ENCODE data around the gene KLHL2.

KLHL2 gene

GRCh38 chr4:165364452-165365080 lies 157.2 kb downstream of the KLHL2 start (continued):
- TF ChIP-seq, protein P1, sequence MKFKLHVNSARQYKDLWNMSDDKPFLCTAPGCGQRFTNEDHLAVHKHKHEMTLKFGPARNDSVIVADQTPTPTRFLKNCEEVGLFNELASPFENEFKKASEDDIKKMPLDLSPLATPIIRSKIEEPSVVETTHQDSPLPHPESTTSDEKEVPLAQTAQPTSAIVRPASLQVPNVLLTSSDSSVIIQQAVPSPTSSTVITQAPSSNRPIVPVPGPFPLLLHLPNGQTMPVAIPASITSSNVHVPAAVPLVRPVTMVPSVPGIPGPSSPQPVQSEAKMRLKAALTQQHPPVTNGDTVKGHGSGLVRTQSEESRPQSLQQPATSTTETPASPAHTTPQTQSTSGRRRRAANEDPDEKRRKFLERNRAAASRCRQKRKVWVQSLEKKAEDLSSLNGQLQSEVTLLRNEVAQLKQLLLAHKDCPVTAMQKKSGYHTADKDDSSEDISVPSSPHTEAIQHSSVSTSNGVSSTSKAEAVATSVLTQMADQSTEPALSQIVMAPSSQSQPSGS (tag by site-specific recombination; IDR thresholded peaks at IDR 0.05; ENCODE audit: low read depth), result peak; percentile 53; the same call in 1 of the 2 replicates
- TF ChIP-seq ZNF335 (tag by site-specific recombination; conservative IDR thresholded peaks at IDR 0.05) (0 out of 2 replicates have a peak, but pooled peaks have one; percentile 15), ZNF561 (tag by site-specific recombination; IDR thresholded peaks at IDR 0.05; ENCODE audit: borderline replicate concordance) (no peak), ZNF146 (tag by site-specific recombination; IDR thresholded peaks at IDR 0.05) (no peak), SCRT2 (tag by site-specific recombination; IDR thresholded peaks at IDR 0.05) (no peak), ZNF624 (tag by site-specific recombination; IDR thresholded peaks at IDR 0.05) (no peak), ZNF629 (tag by site-specific recombination; IDR thresholded peaks at IDR 0.05) (0 out of 2 replicates have a peak, but pooled peaks have one; percentile 32), ZNF366 (tag by site-specific recombination; conservative IDR thresholded peaks at IDR 0.05) (0 out of 2 replicates have a peak, but pooled peaks have one; percentile 20), ZBTB10 (tag by site-specific recombination; IDR thresholded peaks at IDR 0.05) (no peak)

DNA sequence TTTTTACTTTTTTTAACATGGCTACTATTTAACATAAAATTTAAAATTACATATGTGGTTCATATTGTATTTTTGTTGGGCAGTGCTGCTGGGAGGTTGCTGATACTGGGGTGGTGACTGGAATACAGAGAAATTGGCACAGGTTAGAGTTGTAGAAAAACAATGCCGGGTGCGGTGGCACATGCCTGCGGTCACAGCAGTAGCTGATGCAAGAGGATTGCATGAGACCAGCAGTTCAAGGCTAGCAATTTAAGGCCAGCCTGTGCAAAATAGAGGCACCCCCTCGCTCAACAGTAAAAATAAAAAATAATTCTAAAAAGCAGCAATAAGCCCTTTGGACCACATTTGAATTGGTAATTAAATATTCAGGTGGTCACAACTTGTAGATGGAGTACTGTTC lies 159.7 kb downstream of the KLHL2 start:
- Histone ChIP-seq H3K9me3 (ENCODE audit: control insufficient read depth, insufficient read depth, low read depth, low read length) (no peaks in the 10 kb centered on the region), H3K4me1 (ENCODE audit: control insufficient read depth, insufficient read depth, low read length) (peaks cover 3% of the 10 kb centered on the region; the same call in 1 of the 2 replicates), H3K36me3 (ENCODE audit: control insufficient read depth in 2 of 2, insufficient read depth in 1 of 2, low read length in 2 of 2) (no peaks in the 10 kb centered on the region), H3K27ac (ENCODE audit: extremely low read depth, low read depth, low read length) (no peak overlapping the region), H3K4me3 (ENCODE audit: low read depth, low read length) (no peak overlapping the region)
- POLR2A ChIA-PET, result no interaction called here
- CTCF ChIA-PET, result interaction anchor here (0.6 to 0.7 kb wide), 2 partner anchors 17 to 36 kb away, joined by 3 to 6 read pairs; no protein-coding TSS in a partner anchor
- TF ChIP-seq ZNF560 (tag by site-specific recombination; IDR thresholded peaks at IDR 0.05; ENCODE audit: borderline replicate concordance) (no peak), HOXD13 (CRISPR knock-in tag; IDR thresholded peaks at IDR 0.05; ENCODE audit: borderline replicate concordance) (peak; percentile 75; the same call in 1 of the 2 replicates), ZNF394 (tag by site-specific recombination; IDR thresholded peaks at IDR 0.05; ENCODE audit: borderline replicate concordance) (no peak)

- H3K36me3 ChIP-seq (ENCODE audit: control insufficient read depth in 2 of 2, insufficient read depth in 1 of 2, low read length in 2 of 2), result no peaks in the 10 kb centered on the region
- H3K4me3 ChIP-seq (ENCODE audit: low read depth, low read length), result no peak overlapping the region
- H3K9me3 ChIP-seq (ENCODE audit: control insufficient read depth, insufficient read depth, low read depth, low read length), result no peaks in the 10 kb centered on the region
- H3K27ac ChIP-seq (ENCODE audit: extremely low read depth, low read depth, low read length), result no peak overlapping the region; the same call in 1 of the 2 replicates
- ChIA-PET CTCF (interaction anchor here (1.0 to 1.3 kb wide), 2 partner anchors 9 kb away, joined by 3 to 4 read pairs; no protein-coding TSS in a partner anchor), POLR2A (no interaction called here)
- TF ChIP-seq, protein P2, sequence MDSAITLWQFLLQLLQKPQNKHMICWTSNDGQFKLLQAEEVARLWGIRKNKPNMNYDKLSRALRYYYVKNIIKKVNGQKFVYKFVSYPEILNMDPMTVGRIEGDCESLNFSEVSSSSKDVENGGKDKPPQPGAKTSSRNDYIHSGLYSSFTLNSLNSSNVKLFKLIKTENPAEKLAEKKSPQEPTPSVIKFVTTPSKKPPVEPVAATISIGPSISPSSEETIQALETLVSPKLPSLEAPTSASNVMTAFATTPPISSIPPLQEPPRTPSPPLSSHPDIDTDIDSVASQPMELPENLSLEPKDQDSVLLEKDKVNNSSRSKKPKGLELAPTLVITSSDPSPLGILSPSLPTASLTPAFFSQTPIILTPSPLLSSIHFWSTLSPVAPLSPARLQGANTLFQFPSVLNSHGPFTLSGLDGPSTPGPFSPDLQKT (IDR thresholded peaks at IDR 0.05; ENCODE audit: borderline replicate concordance, low read depth, low read length), result no peak
- 0 out of 2 replicates have a peak, but pooled peaks have one; percentile 35 for TF ChIP-seq ZNF341 (tag by site-specific recombination; IDR thresholded peaks at IDR 0.05; ENCODE audit: low read depth)
- TF ChIP-seq FEZF1 (tag by site-specific recombination; IDR thresholded peaks at IDR 0.05), result peak; percentile 64
- TF ChIP-seq ZNF423 (tag by site-specific recombination; IDR thresholded peaks at IDR 0.05), result peak; percentile 57; the same call in 1 of the 2 replicates
- TF ChIP-seq GLIS1 (tag by site-specific recombination; IDR thresholded peaks at IDR 0.05), result peak; percentile 12; the same call in 1 of the 2 replicates
- TF ChIP-seq ZIC2 (tag by site-specific recombination; IDR thresholded peaks at IDR 0.05), result peak; percentile 92
- TF ChIP-seq SALL2 (tag by site-specific recombination; IDR thresholded peaks at IDR 0.05; ENCODE audit: borderline replicate concordance), result no peak
- 0 out of 2 replicates have a peak, but pooled peaks have one; percentile 28 for TF ChIP-seq ZNF600 (tag by site-specific recombination; IDR thresholded peaks at IDR 0.05)
- H3K4me1 ChIP-seq (ENCODE audit: control insufficient read depth, insufficient read depth, low read length), result peaks cover 3% of the 10 kb centered on the region; the same call in 1 of the 2 replicates
Measured at GRCh38 chr4:165368114-165368513, 160.8 kb downstream of the KLHL2 start.

All from HEK293 (cell line).